WI38 (cell line): ENCODE measurements around the gene PIN1.
A peak's percentile ranks its signal among the peaks of the same experiment; 100 is the strongest.

ENCODE experiments used
- H3K4me3 ChIP-seq: 2 replicates; pipeline ENCODE4 v1.5.1; 2011; ENCODE audit warnings: low read depth, mild to moderate bottlenecking, control low read depth, low read length
- CTCF ChIP-seq: IDR thresholded peaks from 2 replicates; pipeline ENCODE4 v1.5.1; 2012; ENCODE audit warnings: low read depth, mild to moderate bottlenecking, control low read depth, low read length

Gene PIN1

GRCh38 chr19:9801976-9802375, 33.1 kb upstream of the PIN1 start:
- no peak for TF ChIP-seq CTCF
- no peak overlapping the region for H3K4me3 ChIP-seq

- no peak for TF ChIP-seq CTCF
- no peak overlapping the region for H3K4me3 ChIP-seq
Measured at GRCh38 chr19:9806803-9807202, 28.3 kb upstream of the PIN1 start.

GRCh38 chr19:9808855-9809824, 26.0 kb upstream of the PIN1 start:
- H3K4me3 ChIP-seq = no peak overlapping the region
- no peak for TF ChIP-seq CTCF

GRCh38 chr19:9811139-9811538, 24.0 kb upstream of the PIN1 start:
- no peak for TF ChIP-seq CTCF
- H3K4me3 ChIP-seq = no peak overlapping the region

- H3K4me3 ChIP-seq = peak overlapping the region; percentile 99
- no peak for TF ChIP-seq CTCF
Measured at GRCh38 chr19:9818175-9818733, 16.9 kb upstream of the PIN1 start.

GRCh38 chr19:9818734-9819595, 16.2 kb upstream of the PIN1 start, which contains the start of gene FBXL12:
Gene FBXL12, minus strand, starts transcription at chr19:9819079. Its CDS starts 266 bp downstream, at chr19:9818813.
- TF ChIP-seq CTCF = no peak
- H3K4me3 ChIP-seq = peak within 1 kb of the TSS; percentile 99
